GM21367 (cell line): ENCODE measurements around the gene EML3.
"Not testable (repeated sequence)": the region's sequence is repeated elsewhere in the genome, so short reads cannot be mapped to it uniquely, and the experiment has no call there.

Source experiments
- ATAC-seq: cut with Tn5 transposase; IDR thresholded peaks from one replicate; pipeline ENCODE4 v1.9.1; 2021; ENCODE audit not compliant: unreplicated experiment

The EML3 gene

DNA sequence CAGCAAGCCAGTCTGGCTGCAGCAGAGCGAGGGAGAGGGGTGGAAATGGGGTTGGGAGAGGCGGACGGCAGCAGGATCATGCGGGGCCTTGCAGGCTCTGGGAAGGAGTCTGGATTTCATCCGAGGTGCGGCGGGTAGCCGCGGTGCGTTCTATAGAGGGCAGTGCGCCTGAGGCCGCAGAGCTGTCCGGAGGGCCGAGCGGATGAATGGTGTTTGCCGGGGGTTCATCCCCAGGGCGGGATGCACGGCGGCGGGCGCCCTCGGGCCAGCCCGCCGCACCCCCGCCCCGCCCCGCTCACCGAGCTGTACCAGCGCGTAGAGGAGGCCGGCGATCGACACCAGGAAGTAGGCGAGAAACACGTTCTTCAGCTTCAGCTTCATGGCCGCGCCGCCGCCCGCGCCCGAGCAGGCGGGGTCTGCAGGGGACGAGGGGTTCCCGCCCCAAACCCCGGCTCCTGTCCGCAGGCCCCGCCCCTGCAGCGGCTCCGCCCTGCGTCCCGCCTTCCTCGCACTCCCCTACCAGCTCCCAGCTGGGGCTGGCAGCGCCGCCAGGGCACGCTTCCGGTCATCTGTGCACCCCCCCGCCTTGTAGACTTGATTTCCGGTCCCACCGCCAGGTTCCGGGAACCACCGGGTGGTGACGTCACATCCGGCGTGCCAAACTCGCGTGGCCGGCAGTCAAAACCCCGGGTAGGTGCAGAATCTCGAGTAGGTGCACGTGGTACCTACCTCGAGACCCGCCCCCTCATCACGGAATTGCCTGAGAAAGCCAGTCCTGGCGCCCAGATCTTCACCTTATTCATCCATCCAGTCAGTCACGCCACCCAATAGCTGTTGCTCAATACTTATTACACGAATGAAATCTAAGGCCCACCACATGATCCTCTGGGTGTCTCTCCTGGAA lies 9.2 kb upstream of the EML3 start, which contains the start of gene B3GAT3:
Gene B3GAT3 (minus strand): TSS at position 420 of the 904 bp plus-strand sequence. CDS start 39 bp downstream, at position 381.
- ATAC-seq = peak; percentile 84

DNA sequence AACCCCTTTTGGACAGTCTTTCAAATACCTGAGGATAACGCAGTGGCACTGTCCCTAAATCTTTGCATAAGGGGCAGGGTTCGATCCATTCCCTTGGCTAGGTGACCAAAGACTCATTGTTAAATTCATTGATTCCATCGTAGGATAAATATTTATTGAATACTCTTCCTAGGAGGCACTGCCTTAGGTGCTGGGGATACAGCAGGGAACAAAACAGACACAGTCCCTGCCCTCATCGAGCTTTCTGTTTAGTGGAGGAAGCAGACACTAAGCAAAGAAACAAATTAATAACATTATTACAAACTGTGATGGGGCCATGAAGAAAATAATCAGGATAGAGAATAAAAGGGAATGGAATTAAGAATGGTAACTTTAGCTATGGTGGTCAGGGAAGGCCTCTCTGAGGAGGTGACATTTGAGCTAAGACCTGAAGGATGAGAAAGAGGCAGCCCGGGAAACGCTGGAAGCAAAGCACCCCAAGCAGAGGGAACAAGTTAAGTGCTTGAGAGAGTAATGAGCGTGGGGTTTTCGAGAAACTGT lies 8.5 kb upstream of the EML3 start:
- no peak for ATAC-seq

DNA sequence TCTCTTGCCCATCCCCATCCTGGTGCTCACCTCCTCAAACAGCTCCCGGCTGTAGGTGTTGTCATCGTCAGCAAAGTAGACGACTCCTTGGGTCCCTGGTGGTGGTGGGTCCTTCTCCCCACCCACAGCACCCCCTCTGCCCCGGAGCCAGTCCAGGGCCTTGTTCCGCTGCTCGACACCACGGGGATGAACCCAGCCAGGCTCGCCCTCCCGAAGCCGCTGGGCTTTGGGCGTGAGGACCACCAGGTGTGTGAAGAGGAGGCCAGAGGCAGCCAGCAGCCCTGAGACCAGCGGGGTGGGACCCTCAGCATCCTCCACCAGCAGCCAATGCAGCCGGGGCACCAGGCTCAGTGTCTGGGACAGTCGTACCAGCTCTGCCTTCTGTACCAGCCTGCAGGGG lies 4.4 kb upstream of the EML3 start:
- not testable (repeated sequence) for ATAC-seq

DNA sequence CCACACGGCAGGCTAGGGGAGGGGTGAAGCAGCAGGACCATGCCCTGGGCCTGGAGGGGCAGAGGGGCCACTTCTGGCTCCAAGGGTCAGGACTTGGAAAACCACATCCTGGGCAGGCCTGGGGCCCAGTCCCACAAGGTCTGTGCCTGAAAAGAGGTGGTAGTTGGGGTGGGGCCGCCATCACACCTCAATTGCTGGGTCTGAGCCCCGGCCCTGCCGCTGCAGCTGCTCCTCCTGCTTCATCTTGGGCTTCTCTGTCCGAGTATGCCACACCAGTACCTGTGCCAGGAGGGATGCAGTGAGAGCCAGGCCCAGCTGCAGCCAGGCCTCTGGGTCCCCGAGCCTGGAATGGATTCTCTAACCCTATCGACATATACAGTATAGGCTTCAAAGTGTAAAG lies 2.9 kb upstream of the EML3 start:
- no peak for ATAC-seq

GRCh38 chr11:62614275-62614674 lies 1.7 kb upstream of the EML3 start:
- no peak for ATAC-seq

DNA sequence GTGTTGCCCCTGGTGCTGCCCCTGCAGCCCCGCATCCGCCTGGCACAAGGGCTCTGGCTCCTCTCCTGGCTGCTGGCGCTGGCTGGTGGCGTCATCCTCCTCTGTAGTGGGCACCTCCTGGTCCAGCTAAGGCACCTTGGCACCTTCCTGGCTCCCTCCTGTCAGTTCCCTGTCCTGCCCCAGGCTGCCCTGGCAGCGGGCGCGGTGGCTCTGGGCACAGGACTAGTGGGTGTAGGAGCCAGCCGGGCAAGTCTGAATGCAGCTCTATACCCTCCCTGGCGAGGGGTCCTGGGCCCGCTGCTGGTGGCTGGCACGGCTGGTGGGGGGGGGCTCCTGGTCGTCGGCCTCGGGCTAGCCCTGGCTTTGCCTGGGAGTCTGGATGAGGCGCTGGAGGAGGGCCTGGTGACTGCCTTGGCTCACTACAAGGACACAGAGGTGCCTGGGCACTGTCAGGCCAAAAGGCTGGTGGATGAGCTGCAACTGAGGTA lies 760 bp upstream of the EML3 start:
- no peak for ATAC-seq

- ATAC-seq = peak; percentile 13
Observed at GRCh38 chr11:62611705-62612365, 740 bp downstream of the EML3 start.

GRCh38 chr11:62610814-62611704 lies 1.5 kb downstream of the EML3 start:
- ATAC-seq = no peak

DNA sequence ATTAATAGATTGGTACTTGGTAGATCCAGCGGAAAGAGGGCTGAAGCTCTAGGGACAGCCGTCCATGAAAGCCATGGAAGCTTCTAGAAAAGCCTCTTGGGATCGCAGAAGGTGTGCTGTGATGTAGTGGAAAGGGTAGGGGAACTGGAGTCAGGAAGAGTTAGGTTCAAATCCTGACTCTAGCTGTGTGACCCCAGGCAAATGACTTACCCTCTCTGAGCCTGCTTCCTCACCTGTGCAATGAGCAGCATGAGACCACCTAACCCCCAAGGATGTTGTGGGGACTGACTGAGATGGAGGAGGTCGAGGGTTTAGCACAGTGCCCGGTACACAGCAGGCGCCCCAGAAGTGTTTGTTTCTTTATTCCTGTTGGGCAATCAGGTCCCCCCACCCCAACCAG lies 2.2 kb downstream of the EML3 start:
- no peak for ATAC-seq

GRCh38 chr11:62608776-62609175 lies 3.8 kb downstream of the EML3 start:
- no peak for ATAC-seq

DNA sequence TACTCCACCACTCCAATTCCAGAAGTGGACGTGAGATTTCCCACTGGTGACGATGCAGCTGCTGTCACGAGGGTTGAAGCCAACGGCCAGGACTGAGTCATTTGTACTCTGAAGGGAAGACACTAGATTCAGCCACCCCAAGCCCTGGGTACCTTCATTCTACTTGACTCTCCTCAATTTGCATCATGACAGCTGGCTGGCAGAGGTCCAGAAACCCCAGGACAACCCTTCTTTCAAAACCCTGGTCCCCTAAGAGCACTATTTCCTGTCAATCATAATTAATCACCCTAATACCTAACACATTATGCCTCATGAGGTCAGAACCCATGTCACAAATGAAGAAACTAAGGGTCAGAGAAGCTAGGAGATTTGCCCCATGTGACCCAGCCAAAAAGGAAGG lies 4.9 kb downstream of the EML3 start:
- ATAC-seq = no peak

DNA sequence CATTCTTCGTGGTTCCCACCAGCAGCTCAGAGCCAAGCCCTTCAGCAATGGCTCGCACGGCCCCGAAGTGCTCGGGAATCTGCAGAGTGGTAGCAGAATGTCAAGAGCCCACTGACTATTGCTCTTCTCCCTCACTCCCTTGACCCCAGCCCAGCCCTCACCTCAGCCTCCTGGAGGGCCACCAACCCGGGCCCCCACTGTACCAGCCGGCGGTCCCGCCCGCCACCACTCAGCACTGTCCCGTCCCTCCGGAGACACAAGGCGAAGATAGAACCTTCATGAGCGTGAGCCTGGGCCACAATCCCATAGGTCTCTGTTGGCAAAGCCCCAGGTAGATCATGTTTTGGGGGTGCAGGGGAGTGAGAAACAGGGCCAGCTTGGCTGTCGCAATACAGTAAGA lies 6.7 kb downstream of the EML3 start:
- ATAC-seq = no peak

DNA sequence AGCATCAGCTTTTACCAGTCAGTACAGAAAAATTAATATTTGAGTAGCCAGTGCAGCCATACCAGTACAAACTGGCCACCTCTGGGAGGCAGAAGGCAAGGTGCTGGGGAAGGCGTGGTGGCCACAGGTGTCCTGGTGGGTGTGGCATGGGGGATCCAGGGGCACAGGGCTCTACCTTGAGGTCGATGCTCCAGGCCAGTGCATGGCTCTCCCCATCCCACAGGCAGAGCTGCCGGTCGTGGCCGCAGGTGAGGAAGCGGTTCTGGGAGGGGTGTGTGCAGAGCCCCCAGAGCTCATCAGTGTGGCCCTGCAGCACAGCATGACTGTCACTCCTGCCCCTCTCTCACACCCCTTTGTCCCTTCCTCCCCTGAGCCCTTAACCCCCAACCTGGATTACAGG lies 7.1 kb downstream of the EML3 start:
- ATAC-seq = no peak

DNA sequence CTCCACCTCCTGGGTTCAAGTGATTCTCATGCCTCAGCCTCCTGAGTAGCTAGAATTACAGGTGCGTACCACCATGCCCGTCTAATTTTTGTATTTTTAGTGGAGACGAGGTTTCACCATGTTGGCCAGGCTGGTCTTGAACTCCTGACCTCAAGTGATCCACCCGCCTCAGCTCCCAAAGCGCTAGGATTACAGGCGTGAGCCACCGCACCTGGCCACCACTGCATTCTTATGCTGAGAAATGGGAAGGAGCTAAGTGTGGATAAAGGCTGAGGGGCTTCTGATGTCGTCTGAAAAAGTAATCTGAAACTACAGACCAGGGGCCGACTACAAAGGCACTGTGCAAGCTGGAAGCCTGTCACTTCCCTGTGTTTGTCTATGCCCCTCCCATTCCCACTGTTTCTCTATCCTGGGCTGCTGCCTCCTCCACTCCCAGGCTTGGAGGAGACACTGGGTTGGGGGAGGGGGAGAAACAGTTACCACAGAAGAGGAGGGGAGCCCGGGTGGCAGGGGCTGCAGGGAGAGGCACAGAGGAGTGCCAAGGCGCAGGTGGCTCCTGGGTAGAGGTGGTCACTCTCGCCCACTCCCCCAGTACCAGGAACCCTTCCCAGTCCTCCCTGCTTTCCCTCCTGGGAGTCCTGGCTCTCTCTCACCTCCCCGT lies 8.0 kb downstream of the EML3 start:
- no peak for ATAC-seq

DNA sequence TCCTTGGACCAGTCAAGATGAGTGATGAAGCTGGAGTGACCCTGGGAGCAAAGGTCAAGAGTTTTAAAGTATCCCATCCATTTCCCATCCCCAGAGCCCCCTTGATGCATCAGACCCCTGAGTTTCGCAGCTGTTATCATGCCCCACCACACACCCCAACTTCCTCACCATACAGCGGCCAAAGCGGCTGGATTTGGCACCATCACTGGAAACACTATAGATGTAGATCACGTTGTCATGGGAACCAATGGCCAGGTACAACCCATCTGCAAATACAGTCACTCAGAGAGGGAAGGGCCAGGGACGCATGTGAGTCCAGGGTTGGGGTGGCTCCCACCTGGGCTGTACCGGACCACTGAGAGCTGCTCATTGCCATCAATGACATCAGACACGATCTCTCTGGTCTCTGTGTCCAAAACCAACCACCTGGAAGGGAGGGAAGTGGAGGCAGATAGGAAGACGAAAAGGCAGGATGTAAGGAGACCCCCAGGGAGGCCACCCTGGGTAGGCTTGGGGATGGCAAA lies 8.7 kb downstream of the EML3 start:
- no peak for ATAC-seq

DNA sequence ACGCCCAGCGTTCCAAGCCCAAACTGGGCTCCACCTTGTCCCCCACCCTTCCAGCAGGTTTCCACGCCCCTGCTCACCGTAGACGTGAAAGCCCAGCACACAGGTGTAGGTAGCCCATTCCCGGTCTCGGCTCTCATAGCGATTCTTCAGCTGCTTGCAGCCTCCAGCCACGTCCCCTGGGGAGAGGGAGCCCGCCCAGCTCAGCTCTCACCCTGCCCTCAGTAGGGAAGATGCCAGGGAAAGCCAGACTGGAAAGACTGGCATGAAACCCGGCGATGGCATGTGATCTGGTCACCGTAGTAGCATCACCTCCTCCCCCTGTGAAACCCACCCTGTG lies 9.5 kb downstream of the EML3 start:
- no peak for ATAC-seq

DNA sequence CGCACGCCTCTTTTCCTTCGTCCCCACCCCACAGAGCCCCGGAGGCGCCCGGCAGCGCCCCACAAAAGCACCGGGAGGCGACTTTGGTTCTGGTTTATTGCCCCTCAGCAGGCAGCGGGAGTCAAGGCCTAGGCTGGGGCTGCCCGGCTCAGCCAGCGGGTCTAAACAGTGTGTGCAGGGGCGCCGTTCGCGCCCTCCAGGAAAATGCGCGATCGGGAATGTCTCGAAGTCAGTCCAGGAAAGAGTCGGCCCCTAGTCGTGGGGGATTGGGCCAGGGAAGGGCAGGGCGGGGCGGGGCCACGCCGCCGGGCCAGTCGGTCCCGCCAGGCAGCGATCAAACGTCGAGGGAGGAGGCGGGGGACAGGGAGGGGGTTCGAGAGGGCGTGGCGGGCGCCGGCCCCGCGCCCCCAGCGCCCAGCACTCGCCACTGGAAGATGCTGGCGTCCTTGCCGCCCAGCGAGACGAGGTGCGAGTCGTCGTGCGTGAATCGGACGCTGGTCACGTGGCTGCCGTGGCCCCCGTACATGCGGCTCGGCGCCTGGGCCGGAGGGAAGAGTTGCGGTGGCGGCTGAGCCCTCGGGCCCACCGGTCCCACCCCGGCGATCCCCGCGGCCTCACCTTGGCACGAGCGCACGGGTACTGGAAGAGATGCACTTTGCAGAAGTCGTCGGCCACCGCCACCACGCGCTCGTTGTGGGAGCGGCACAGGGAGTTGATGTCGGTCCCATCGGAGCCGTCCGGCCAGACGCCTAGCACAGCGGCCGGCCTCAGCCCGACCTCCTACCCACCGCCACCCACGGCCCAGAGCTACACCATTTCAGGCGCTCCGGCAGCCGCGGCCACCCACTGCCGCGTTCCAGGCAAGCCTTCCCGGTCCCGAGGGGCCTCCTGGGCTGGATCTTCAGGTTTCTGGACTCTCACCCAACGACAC lies 10.2 kb downstream of the EML3 start:
- ATAC-seq = no peak

- ATAC-seq = peak; percentile 64
Observed at GRCh38 chr11:62601372-62602140, 11.0 kb downstream of the EML3 start, which contains the start of gene MTA2. MTA2 (minus strand) TSS chr11:62601865; CDS start chr11:62601450, 415 bp downstream.

GRCh38 chr11:62601122-62601371 lies 11.5 kb downstream of the EML3 start:
- peak; percentile 1 for ATAC-seq
